ENCODE data around the gene IL25. TPM values are rescaled to one million over a fixed set of nuclear protein-coding genes. Genes with fewer than 3 reads are reported as not detected.

Gene IL25
- total and polyA plus RNA-seq, 8 donors, result not detected

DNA sequence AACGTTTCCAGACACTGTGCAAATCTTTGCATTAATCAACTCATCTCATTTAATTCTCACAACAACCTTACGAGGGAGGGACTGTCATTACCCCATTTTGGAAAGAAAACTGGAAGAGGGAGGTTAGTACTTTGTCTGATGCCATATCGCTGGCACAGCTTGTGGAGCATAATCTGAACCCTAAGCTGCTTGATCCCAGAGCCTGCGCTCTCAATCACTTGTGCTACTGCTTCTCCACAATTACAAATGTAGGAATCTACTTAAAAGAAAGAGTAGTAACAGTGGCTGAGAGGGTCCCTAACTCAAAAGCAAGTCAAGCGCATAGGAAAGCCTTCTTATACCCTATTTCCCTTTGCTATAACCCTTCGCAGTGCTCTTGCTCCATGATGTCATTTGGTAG lies 10.8 kb upstream of the IL25 start:
- Histone ChIP-seq H3K4me3 (no peak overlapping the region), H3K9me3 (no peaks in the 10 kb centered on the region), H3K36me3 (peaks cover 0 to 33% (median 13%) of the 10 kb centered on the region in 4 donors), H3K4me1 (peaks cover 8 to 74% (median 37%) of the 10 kb centered on the region in 4 donors), H3K27ac (peak overlapping the region in 3 of 5 donors; percentile 13 to 22 (median 18)), H3K27me3 (peaks cover 0 to 31% (median 24%) of the 10 kb centered on the region in 3 donors)
- intact Hi-C loops (cut with DNase I; ENCODE audit: low total_unique reads), result no loop called here
- TF ChIP-seq EP300 (IDR thresholded peaks at IDR 0.05), result no peak
- TF ChIP-seq, protein P1, sequence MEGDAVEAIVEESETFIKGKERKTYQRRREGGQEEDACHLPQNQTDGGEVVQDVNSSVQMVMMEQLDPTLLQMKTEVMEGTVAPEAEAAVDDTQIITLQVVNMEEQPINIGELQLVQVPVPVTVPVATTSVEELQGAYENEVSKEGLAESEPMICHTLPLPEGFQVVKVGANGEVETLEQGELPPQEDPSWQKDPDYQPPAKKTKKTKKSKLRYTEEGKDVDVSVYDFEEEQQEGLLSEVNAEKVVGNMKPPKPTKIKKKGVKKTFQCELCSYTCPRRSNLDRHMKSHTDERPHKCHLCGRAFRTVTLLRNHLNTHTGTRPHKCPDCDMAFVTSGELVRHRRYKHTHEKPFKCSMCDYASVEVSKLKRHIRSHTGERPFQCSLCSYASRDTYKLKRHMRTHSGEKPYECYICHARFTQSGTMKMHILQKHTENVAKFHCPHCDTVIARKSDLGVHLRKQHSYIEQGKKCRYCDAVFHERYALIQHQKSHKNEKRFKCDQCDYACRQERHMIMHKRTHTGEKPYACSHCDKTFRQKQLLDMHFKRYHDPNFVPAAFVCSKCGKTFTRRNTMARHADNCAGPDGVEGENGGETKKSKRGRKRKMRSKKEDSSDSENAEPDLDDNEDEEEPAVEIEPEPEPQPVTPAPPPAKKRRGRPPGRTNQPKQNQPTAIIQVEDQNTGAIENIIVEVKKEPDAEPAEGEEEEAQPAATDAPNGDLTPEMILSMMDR (IDR thresholded peaks at IDR 0.05), result no peak
- TF ChIP-seq POLR2A (IDR thresholded peaks at IDR 0.05), result no peak
- no peak for TF ChIP-seq POLR2AphosphoS5 (IDR thresholded peaks at IDR 0.05)
- no peak for DNase-seq
- 74 to 87% (median 78%) methylated on average over 6 of the region's 6 CpGs for WGBS, 5 donors

GRCh38 chr14:23362200-23362599 lies 10.4 kb upstream of the IL25 start:
- peaks cover 0 to 28% (median 9%) of the 10 kb centered on the region in 4 donors for H3K36me3 ChIP-seq
- H3K27ac ChIP-seq, result peak overlapping the region in 3 of 5 donors; percentile 13 to 22 (median 18)
- peaks cover 0 to 32% (median 24%) of the 10 kb centered on the region in 3 donors for H3K27me3 ChIP-seq
- H3K9me3 ChIP-seq, result no peaks in the 10 kb centered on the region
- DNase-seq, result no peak
- no peak overlapping the region for H3K4me3 ChIP-seq
- intact Hi-C loops (cut with DNase I; ENCODE audit: low total_unique reads), result no loop called here
- 52 to 81% (median 73%) methylated on average over 3 of the region's 3 CpGs for WGBS, 5 donors
- H3K4me1 ChIP-seq, result peaks cover 8 to 78% (median 39%) of the 10 kb centered on the region in 4 donors
- TF ChIP-seq, protein P1 (IDR thresholded peaks at IDR 0.05), result no peak
- TF ChIP-seq EP300 (IDR thresholded peaks at IDR 0.05) (no peak), POLR2AphosphoS5 (IDR thresholded peaks at IDR 0.05) (no peak), POLR2A (IDR thresholded peaks at IDR 0.05) (no peak)

GRCh38 chr14:23364164-23365035 lies 8.2 kb upstream of the IL25 start:
- Histone ChIP-seq H3K4me1 (peaks cover 8 to 71% (median 40%) of the 10 kb centered on the region in 4 donors), H3K27ac (peak overlapping the region; percentile 77 to 94 (median 84)), H3K36me3 (peaks cover 0 to 11% (median 3%) of the 10 kb centered on the region in 4 donors), H3K9me3 (no peaks in the 10 kb centered on the region), H3K4me3 (peak overlapping the region; percentile 47 to 65 (median 49)), H3K27me3 (peaks cover 0 to 32% (median 24%) of the 10 kb centered on the region in 3 donors)
- TF ChIP-seq POLR2A (IDR thresholded peaks at IDR 0.05) (no peak), EP300 (IDR thresholded peaks at IDR 0.05) (no peak), POLR2AphosphoS5 (IDR thresholded peaks at IDR 0.05) (no peak)
- TF ChIP-seq, protein P1 (IDR thresholded peaks at IDR 0.05), result no peak
- WGBS, 5 donors, result 27 to 36% (median 30%) methylated on average over 21 of the region's 21 CpGs
- intact Hi-C loops (cut with DNase I; ENCODE audit: low total_unique reads), result no loop called here
- peak in 1 of 2 donors; percentile 60 for DNase-seq

- WGBS, 5 donors, result 2 to 6% (median 3%) methylated on average over 10 to 74 of the region's 74 CpGs
- peaks cover 0 to 32% (median 24%) of the 10 kb centered on the region in 3 donors for H3K27me3 ChIP-seq
- H3K4me3 ChIP-seq, result peak within 1 kb of the TSS; percentile 47 to 65 (median 49)
- peak within 1 kb of the TSS; percentile 77 to 94 (median 84) for H3K27ac ChIP-seq
- intact Hi-C loops (cut with DNase I; ENCODE audit: low total_unique reads), result no loop called here
- H3K4me1 ChIP-seq, result peaks cover 8 to 70% (median 38%) of the 10 kb centered on the region in 4 donors
- peaks cover 0 to 3% (median 2%) of the 10 kb centered on the region in 4 donors for H3K36me3 ChIP-seq
- DNase-seq, result peak; percentile 45 to 79
- H3K9me3 ChIP-seq, result no peaks in the 10 kb centered on the region
- TF ChIP-seq EP300 (IDR thresholded peaks at IDR 0.05) (no peak), POLR2A (IDR thresholded peaks at IDR 0.05) (no peak), POLR2AphosphoS5 (IDR thresholded peaks at IDR 0.05) (no peak)
- TF ChIP-seq, protein P1 (IDR thresholded peaks at IDR 0.05), result no peak
Measured at GRCh38 chr14:23365036-23365731, 7.4 kb upstream of the IL25 start, which contains the start of gene EFS. Gene EFS (minus strand): TSS chr14:23365172. CDS start chr14:23365025, 147 bp downstream.

Data from stomach (tissue), 9 donors.